Ishikawa (cell line): ENCODE measurements around the gene VPS41.

Experiments used
- CEBPB ChIP-seq: IDR thresholded peaks from 2 replicates; pipeline ENCODE4 v1.6.1; 2012
- EGR1 ChIP-seq: IDR thresholded peaks from 2 replicates; pipeline ENCODE4 v1.6.1; 2012
- EP300 ChIP-seq: IDR thresholded peaks from 2 replicates; pipeline ENCODE4 v1.6.1; 2012; ENCODE audit warnings: borderline replicate concordance
- FOXM1 ChIP-seq: IDR thresholded peaks from 2 replicates; pipeline ENCODE4 v1.6.1; 2012; ENCODE audit warnings: low read depth, borderline replicate concordance
- NFIC ChIP-seq: IDR thresholded peaks from 2 replicates; pipeline ENCODE4 v1.6.1; 2012
- RAD21 ChIP-seq: IDR thresholded peaks from 2 replicates; pipeline ENCODE4 v1.6.1; 2012; ENCODE audit warnings: low read depth
- TAF1 ChIP-seq: IDR thresholded peaks from 2 replicates; pipeline ENCODE4 v1.6.1; 2012; ENCODE audit warnings: low read depth, mild to moderate bottlenecking
- TEAD4 ChIP-seq: IDR thresholded peaks from 2 replicates; pipeline ENCODE4 v1.6.1; 2012
- YY1 ChIP-seq: IDR thresholded peaks from 2 replicates; pipeline ENCODE4 v1.6.1; 2012; ENCODE audit warnings: low read depth
- TF ChIP-seq, protein P1 (sequence below): IDR thresholded peaks from 2 replicates; pipeline ENCODE4 v1.6.1; 2012; ENCODE audit warnings: low read depth, mild to moderate bottlenecking
- TF ChIP-seq, protein P2 (sequence below): IDR thresholded peaks from 2 replicates; pipeline ENCODE4 v1.6.1; 2012

DNA sequence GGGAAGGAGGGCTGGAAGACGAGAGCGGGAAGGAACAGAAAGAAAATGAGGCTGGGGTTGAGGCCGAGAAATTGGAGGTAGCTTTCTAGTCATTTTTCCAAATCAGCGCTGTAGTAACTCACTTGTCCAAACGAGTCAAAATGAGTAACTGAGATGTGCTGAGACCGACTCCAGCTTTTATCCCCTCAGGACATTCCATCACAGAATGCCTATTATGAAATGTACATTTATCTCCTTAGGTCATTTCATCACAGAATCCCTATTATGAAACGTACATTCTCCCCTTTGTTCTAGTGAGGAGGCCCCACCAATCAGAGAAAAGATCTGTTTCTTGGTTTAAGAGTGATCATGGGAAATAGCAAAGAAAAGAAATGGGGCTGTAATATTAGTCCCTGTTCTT is 222.1 kb downstream of the VPS41 start:
- TF ChIP-seq TAF1 (no peak), YY1 (no peak), RAD21 (no peak), EGR1 (no peak), CEBPB (no peak), NFIC (no peak), FOXM1 (no peak), EP300 (no peak), TEAD4 (no peak)
- TF ChIP-seq, protein P1, sequence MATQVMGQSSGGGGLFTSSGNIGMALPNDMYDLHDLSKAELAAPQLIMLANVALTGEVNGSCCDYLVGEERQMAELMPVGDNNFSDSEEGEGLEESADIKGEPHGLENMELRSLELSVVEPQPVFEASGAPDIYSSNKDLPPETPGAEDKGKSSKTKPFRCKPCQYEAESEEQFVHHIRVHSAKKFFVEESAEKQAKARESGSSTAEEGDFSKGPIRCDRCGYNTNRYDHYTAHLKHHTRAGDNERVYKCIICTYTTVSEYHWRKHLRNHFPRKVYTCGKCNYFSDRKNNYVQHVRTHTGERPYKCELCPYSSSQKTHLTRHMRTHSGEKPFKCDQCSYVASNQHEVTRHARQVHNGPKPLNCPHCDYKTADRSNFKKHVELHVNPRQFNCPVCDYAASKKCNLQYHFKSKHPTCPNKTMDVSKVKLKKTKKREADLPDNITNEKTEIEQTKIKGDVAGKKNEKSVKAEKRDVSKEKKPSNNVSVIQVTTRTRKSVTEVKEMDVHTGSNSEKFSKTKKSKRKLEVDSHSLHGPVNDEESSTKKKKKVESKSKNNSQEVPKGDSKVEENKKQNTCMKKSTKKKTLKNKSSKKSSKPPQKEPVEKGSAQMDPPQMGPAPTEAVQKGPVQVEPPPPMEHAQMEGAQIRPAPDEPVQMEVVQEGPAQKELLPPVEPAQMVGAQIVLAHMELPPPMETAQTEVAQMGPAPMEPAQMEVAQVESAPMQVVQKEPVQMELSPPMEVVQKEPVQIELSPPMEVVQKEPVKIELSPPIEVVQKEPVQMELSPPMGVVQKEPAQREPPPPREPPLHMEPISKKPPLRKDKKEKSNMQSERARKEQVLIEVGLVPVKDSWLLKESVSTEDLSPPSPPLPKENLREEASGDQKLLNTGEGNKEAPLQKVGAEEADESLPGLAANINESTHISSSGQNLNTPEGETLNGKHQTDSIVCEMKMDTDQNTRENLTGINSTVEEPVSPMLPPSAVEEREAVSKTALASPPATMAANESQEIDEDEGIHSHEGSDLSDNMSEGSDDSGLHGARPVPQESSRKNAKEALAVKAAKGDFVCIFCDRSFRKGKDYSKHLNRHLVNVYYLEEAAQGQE, result no peak
- TF ChIP-seq, protein P2, sequence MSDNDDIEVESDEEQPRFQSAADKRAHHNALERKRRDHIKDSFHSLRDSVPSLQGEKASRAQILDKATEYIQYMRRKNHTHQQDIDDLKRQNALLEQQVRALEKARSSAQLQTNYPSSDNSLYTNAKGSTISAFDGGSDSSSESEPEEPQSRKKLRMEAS, result no peak
